ENCODE results near the gene GMPR2. TPM values are rescaled to one million over a fixed set of nuclear protein-coding genes. Genes with fewer than 3 reads are reported as not detected.

The GMPR2 gene
- total RNA-seq, 1 donor from 2014 or later: 66.6 TPM

DNA sequence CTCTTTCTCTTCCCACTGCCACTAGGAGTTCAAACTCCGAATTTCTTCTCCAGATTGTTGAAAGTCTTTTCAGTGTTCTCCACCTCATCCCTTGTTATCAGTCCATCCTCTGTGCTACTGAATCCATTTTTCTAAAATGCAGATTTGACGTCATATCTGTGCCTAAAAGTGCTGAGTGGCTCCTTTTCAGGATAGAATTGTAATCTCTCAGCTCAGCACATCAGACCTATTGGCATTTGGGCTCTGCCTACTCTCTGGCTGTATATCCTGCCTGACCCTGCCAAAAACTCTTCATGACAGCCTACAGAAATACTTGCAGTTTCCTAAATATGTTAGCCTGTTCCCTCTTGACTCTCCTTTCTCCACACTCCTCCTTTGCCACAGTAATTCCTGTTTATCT, 39.7 kb downstream of the GMPR2 start:
- Mint-ChIP-seq H3K4me1 (ENCODE audit: unreplicated experiment) (peaks cover 12% of the 10 kb centered on the region), H3K9me3 (no peaks in the 10 kb centered on the region), H3K27ac (peak overlapping the region; percentile 48), H3K36me3 (peaks cover 5% of the 10 kb centered on the region), H3K27me3 (no peaks in the 10 kb centered on the region), H3K4me3 (peak overlapping the region; percentile 94)
- DNase-seq (ENCODE audit: extremely low spot score, unreplicated experiment): no peak
- TF ChIP-seq, protein P1, sequence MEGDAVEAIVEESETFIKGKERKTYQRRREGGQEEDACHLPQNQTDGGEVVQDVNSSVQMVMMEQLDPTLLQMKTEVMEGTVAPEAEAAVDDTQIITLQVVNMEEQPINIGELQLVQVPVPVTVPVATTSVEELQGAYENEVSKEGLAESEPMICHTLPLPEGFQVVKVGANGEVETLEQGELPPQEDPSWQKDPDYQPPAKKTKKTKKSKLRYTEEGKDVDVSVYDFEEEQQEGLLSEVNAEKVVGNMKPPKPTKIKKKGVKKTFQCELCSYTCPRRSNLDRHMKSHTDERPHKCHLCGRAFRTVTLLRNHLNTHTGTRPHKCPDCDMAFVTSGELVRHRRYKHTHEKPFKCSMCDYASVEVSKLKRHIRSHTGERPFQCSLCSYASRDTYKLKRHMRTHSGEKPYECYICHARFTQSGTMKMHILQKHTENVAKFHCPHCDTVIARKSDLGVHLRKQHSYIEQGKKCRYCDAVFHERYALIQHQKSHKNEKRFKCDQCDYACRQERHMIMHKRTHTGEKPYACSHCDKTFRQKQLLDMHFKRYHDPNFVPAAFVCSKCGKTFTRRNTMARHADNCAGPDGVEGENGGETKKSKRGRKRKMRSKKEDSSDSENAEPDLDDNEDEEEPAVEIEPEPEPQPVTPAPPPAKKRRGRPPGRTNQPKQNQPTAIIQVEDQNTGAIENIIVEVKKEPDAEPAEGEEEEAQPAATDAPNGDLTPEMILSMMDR (conservative IDR thresholded peaks at IDR 0.05): no peak

DNA sequence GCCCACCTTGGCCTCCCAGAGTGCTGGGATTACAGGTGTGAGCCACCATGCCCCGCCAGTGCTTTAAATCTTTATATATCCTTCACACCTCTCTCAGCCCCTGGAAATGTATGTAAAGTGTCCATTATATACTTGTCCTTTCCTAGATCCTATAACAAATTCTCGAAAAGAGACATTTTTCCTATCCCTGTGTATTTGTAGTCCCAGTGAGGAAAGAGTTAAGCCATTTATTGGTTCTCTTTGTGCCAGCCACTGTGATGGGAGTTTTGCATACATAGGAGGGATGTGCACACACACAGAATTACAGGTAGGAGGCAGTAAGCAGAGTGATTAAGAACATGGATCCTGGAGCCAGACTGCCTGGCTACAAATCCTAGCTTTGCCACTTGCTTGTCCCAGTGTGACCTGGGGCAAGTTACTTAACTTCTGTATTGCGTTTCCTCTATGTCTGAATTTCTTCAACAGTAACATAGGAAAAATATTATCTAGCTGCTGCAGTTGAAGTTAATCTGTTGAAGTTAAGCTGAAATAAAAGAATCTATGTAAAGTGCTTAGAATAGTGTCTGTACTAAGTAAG, 40.8 kb downstream of the GMPR2 start:
- H3K27me3 Mint-ChIP-seq: no peaks in the 10 kb centered on the region
- no peak for DNase-seq (ENCODE audit: extremely low spot score, unreplicated experiment)
- H3K4me1 Mint-ChIP-seq (ENCODE audit: unreplicated experiment): peaks cover 12% of the 10 kb centered on the region
- TF ChIP-seq, protein P1 (conservative IDR thresholded peaks at IDR 0.05): no peak
- peak overlapping the region; percentile 6 for H3K27ac Mint-ChIP-seq
- peak overlapping the region; percentile 79 for H3K4me3 Mint-ChIP-seq
- peaks cover 5% of the 10 kb centered on the region for H3K36me3 Mint-ChIP-seq
- no peaks in the 10 kb centered on the region for H3K9me3 Mint-ChIP-seq

DNA sequence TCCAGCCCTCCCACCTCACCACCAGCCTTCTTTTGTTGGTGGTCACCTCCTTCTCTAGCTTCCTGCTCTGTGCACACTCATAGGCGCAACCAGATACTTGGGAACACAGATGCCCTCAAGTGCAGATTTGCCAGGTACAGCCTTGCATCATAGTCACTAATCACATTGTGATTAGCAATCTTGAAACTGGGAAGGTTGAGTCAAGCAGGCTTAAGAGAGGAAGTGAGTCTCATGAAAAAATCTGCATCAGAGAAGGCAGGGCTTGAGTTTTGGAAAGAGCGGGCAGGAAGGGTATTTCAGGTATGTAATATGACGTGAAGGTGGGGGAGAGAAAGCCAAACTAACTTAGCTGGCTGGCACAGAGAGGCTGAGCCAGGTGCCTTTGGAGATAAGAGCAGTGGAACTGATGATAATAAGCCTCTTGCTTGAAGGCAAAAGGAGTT, 41.4 kb downstream of the GMPR2 start:
- Mint-ChIP-seq H3K9me3 (no peaks in the 10 kb centered on the region), H3K36me3 (peaks cover 5% of the 10 kb centered on the region), H3K4me3 (no peak overlapping the region), H3K27me3 (no peaks in the 10 kb centered on the region), H3K27ac (peak overlapping the region; percentile 6), H3K4me1 (ENCODE audit: unreplicated experiment) (peaks cover 12% of the 10 kb centered on the region)
- TF ChIP-seq, protein P1 (conservative IDR thresholded peaks at IDR 0.05): no peak
- DNase-seq (ENCODE audit: extremely low spot score, unreplicated experiment): no peak

DNA sequence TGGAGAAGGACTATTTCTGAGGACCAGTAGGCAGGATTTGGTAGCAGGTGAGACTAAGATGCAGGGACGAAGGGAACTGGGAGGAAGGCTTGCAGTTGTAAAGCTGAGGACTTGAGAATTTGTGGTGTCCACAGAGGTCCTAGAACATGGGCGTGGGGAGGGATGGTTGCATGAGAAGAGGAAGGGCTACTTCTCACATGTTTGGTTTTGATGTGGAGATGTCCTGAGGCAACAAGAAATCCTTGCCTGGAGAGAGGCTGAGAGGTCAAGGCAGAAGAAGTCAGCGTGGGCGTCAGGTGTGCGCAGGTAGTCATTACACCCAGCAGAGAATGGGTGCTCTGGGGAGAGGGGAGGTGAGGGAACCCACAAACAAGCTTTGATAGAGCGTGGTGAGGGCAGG, 44.3 kb downstream of the GMPR2 start:
- Mint-ChIP-seq H3K36me3 (peaks cover 5% of the 10 kb centered on the region), H3K4me1 (ENCODE audit: unreplicated experiment) (peaks cover 9% of the 10 kb centered on the region), H3K27me3 (no peaks in the 10 kb centered on the region), H3K9me3 (no peaks in the 10 kb centered on the region), H3K4me3 (no peak overlapping the region), H3K27ac (no peak overlapping the region)
- TF ChIP-seq, protein P1 (conservative IDR thresholded peaks at IDR 0.05): no peak
- DNase-seq (ENCODE audit: extremely low spot score, unreplicated experiment): no peak

DNA sequence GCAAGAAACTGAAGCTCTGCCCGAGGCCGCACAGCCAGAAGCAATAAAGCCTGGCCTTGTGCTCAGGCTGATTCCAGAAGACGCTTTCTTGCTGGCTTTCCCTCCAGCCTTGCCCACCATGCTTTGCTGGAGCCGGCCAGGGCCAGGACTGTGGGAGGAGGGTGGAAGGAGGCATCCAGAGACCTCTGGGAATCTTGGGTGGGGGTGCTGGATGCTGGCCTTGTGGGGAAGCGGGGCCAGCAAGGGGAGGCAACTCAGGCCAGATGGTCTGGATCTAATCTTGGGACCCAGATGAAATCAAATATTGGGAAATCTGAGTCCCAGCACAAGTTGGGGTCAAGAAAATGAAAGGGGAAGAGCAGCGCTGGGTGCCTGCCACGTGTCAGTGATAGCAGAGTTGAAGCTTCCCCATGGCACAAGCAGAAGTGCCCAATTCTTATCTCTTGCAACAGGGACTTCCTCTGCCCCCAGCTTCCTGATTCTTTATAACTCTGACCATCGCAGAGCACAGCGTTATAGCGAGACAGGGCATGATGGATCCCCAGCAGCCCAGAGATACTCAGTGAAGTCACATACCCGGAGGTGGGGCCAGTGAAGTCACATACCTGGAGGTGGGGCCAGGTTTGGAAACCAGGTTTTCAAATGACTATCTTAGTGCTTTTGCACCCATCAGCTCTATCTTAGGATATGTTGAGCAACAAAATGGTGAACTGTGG, 45.0 kb downstream of the GMPR2 start:
- H3K27me3 Mint-ChIP-seq: no peaks in the 10 kb centered on the region
- H3K4me3 Mint-ChIP-seq: no peak overlapping the region
- no peaks in the 10 kb centered on the region for H3K9me3 Mint-ChIP-seq
- TF ChIP-seq, protein P1 (conservative IDR thresholded peaks at IDR 0.05): no peak
- H3K27ac Mint-ChIP-seq: no peak overlapping the region
- peaks cover 4% of the 10 kb centered on the region for H3K4me1 Mint-ChIP-seq (ENCODE audit: unreplicated experiment)
- H3K36me3 Mint-ChIP-seq: peaks cover 5% of the 10 kb centered on the region
- no peak for DNase-seq (ENCODE audit: extremely low spot score, unreplicated experiment)

All from type B pancreatic cell (in vitro differentiated cells).